Neuron (in vitro differentiated cells): ENCODE data around the gene RTN4RL2.
"Not testable (repeated sequence)": the region's sequence is repeated elsewhere in the genome, so short reads cannot be mapped to it uniquely, and the experiment has no call there.

ENCODE experiments used
- H2AFZ ChIP-seq: one replicate; pipeline ENCODE4 v1.6.1; 2013; ENCODE audit warnings: low read depth, mild to moderate bottlenecking, inconsistent platforms, low read length, moderate library complexity
- H3K27me3 ChIP-seq: one replicate; pipeline ENCODE4 v1.6.1; 2013; ENCODE audit warnings: low read length; ENCODE audit not compliant: insufficient read depth
- H3K36me3 ChIP-seq: one replicate; pipeline ENCODE4 v1.6.1; 2013; ENCODE audit warnings: low read length; ENCODE audit not compliant: insufficient read depth
- H3K4me1 ChIP-seq: one replicate; pipeline ENCODE4 v1.6.1; 2013; ENCODE audit warnings: low read length; ENCODE audit not compliant: insufficient read depth
- H3K4me3 ChIP-seq: 2 replicates; pipeline ENCODE4 v1.5.1; 2013; ENCODE audit warnings: mild to moderate bottlenecking, low read length, moderate library complexity
- H3K9me3 ChIP-seq: one replicate; pipeline ENCODE4 v1.6.1; 2013; ENCODE audit warnings: low read length

Gene RTN4RL2

GRCh38 chr11:57438345-57439285 lies 21.7 kb upstream of the RTN4RL2 start:
- Histone ChIP-seq H3K9me3 (no peaks in the 10 kb centered on the region), H3K4me1 (no peaks in the 10 kb centered on the region), H3K4me3 (no peak overlapping the region), H3K27me3 (no peaks in the 10 kb centered on the region), H3K36me3 (no peaks in the 10 kb centered on the region), H2AFZ (no peak overlapping the region)

GRCh38 chr11:57439786-57440185 lies 20.5 kb upstream of the RTN4RL2 start:
- no peaks in the 10 kb centered on the region for H3K27me3 ChIP-seq
- H3K4me1 ChIP-seq: no peaks in the 10 kb centered on the region
- H3K4me3 ChIP-seq: no peak overlapping the region
- H2AFZ ChIP-seq: no peak overlapping the region
- no peaks in the 10 kb centered on the region for H3K9me3 ChIP-seq
- no peaks in the 10 kb centered on the region for H3K36me3 ChIP-seq

GRCh38 chr11:57440744-57441414 lies 19.4 kb upstream of the RTN4RL2 start:
- Histone ChIP-seq H3K4me3 (no peak overlapping the region), H3K36me3 (no peaks in the 10 kb centered on the region), H2AFZ (no peak overlapping the region), H3K4me1 (no peaks in the 10 kb centered on the region), H3K27me3 (no peaks in the 10 kb centered on the region), H3K9me3 (no peaks in the 10 kb centered on the region)

- no peak overlapping the region for H2AFZ ChIP-seq
- H3K27me3 ChIP-seq: no peaks in the 10 kb centered on the region
- H3K9me3 ChIP-seq: no peaks in the 10 kb centered on the region
- H3K4me1 ChIP-seq: no peaks in the 10 kb centered on the region
- no peaks in the 10 kb centered on the region for H3K36me3 ChIP-seq
- H3K4me3 ChIP-seq: no peak overlapping the region
Observed at GRCh38 chr11:57444362-57445121, 15.8 kb upstream of the RTN4RL2 start.

DNA sequence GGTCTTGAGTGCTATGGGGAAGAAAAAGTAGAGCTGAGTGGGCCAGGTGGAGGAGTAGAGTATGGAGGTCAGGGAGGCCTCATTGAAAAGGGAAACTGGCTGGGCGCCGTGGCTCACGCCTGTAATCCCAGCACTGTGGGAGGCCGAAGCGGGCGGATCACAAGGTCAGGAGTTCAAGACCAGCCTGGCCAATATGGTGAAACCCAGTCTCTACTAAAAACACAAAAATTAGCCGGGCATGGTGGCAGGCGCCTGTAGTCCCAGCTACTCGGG lies 15.3 kb upstream of the RTN4RL2 start:
- H3K4me3 ChIP-seq, H3K36me3 ChIP-seq, H2AFZ ChIP-seq, H3K27me3 ChIP-seq, H3K9me3 ChIP-seq, H3K4me1 ChIP-seq: not testable (repeated sequence)

DNA sequence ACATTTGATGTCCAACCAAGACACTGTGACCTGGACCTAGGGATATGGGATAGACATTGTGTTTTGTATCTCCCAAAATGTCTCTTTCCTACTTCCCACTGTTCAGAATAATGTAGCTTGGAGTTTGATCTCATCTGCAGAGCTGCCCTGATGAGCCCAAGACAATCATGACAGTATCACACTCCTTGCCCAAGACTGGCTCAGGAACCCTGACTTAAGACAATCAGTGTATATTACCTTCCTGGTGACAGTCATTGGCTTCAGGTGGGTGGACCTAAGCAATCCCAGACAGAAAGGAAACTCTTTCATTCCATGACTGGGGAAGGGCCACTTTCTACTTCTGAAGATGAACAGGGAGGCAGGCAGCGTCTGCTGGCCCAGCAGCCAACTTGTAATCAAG lies 14.3 kb upstream of the RTN4RL2 start:
- Histone ChIP-seq H3K4me1 (no peaks in the 10 kb centered on the region), H2AFZ (no peak overlapping the region), H3K9me3 (no peaks in the 10 kb centered on the region), H3K36me3 (no peaks in the 10 kb centered on the region), H3K27me3 (peaks cover 3% of the 10 kb centered on the region), H3K4me3 (no peak overlapping the region)

GRCh38 chr11:57453543-57454177 lies 6.7 kb upstream of the RTN4RL2 start:
- Histone ChIP-seq H3K4me3 (no peak overlapping the region), H3K4me1 (peaks cover 7% of the 10 kb centered on the region), H2AFZ (no peak overlapping the region), H3K9me3 (no peaks in the 10 kb centered on the region), H3K27me3 (peaks cover 24% of the 10 kb centered on the region), H3K36me3 (no peaks in the 10 kb centered on the region)

- Histone ChIP-seq H3K4me1 (peaks cover 23% of the 10 kb centered on the region), H3K9me3 (no peaks in the 10 kb centered on the region), H3K4me3 (no peak overlapping the region), H3K27me3 (peaks cover 28% of the 10 kb centered on the region), H2AFZ (no peak overlapping the region), H3K36me3 (no peaks in the 10 kb centered on the region)
Observed at GRCh38 chr11:57456960-57457642, 3.2 kb upstream of the RTN4RL2 start.

DNA sequence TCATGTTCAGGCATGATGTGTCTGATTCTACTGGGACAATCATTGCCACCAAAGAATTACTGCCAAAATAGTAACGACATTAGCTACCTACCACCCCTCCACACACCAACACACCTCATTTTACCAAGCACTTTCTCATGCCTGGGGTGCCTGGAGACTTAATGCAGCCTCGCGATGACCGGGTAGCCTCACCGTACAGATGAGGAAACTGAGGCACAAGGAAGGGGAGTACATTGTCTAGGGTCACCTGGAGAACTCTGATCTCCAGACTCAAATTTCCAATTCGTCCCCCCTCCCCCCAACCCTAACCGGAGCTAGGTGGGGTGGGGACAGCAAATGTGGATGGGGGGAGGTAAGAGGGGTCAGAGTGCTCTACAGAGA lies 2.7 kb upstream of the RTN4RL2 start:
- H2AFZ ChIP-seq: no peak overlapping the region
- no peak overlapping the region for H3K4me3 ChIP-seq
- peaks cover 27% of the 10 kb centered on the region for H3K4me1 ChIP-seq
- H3K9me3 ChIP-seq: no peaks in the 10 kb centered on the region
- H3K36me3 ChIP-seq: no peaks in the 10 kb centered on the region
- H3K27me3 ChIP-seq: peaks cover 26% of the 10 kb centered on the region

DNA sequence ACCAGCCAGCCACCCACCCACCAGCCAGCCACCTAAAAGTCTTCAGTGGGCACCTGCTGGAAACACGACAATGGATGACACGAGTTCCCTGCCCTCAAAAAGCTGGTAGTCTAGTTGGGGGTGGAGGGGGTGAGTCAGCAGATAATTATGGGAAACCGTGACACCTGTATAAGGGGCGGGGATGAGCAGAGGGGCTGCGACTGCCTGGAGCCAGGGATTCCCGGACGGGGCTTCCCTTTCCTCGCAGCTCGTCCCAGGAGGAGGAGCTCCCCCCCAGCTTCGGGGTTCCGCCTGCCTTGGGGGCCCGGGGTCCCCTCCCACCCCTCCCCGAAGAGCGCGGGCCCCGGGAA lies 2.3 kb upstream of the RTN4RL2 start:
- H3K4me3 ChIP-seq: no peak overlapping the region
- peaks cover 22% of the 10 kb centered on the region for H3K27me3 ChIP-seq
- H3K9me3 ChIP-seq: no peaks in the 10 kb centered on the region
- H3K36me3 ChIP-seq: no peaks in the 10 kb centered on the region
- peaks cover 28% of the 10 kb centered on the region for H3K4me1 ChIP-seq
- no peak overlapping the region for H2AFZ ChIP-seq

- Histone ChIP-seq H2AFZ (no peak overlapping the region), H3K4me1 (peaks cover 34% of the 10 kb centered on the region), H3K9me3 (no peaks in the 10 kb centered on the region), H3K4me3 (peak overlapping the region; percentile 22), H3K36me3 (no peaks in the 10 kb centered on the region), H3K27me3 (peaks cover 17% of the 10 kb centered on the region)
Observed at GRCh38 chr11:57458410-57459163, 1.7 kb upstream of the RTN4RL2 start.
